ENCODE measurements around the gene YTHDF1. TPM values are rescaled to one million over a fixed set of nuclear protein-coding genes. Genes with fewer than 3 reads are reported as not detected.
"Not testable (repeated sequence)": the region's sequence is repeated elsewhere in the genome, so short reads cannot be mapped to it uniquely, and the experiment has no call there.

YTHDF1 gene
- total and polyA plus RNA-seq, 12 donors = 15.3 to 31.6 (median 21.4) TPM

- ATAC-seq (no peak), DNase-seq (no peak)
- intact Hi-C loops (cut with DNase I) = no loop called here
- H3K36me3 ChIP-seq = no peaks in the 10 kb centered on the region
- H3K27ac ChIP-seq = no peak overlapping the region
- no peaks in the 10 kb centered on the region for H3K4me1 ChIP-seq
- no peak overlapping the region for H3K4me3 ChIP-seq
- WGBS, 2 donors = 87 to 97% methylated on average over 2 of the region's 2 CpGs
- peaks cover 0 to 76% (median 45%) of the 10 kb centered on the region in 7 donors for H3K27me3 ChIP-seq
- TF ChIP-seq CTCF (IDR thresholded peaks at IDR 0.05) = no peak
- H3K9me3 ChIP-seq = no peaks in the 10 kb centered on the region
Observed at GRCh38 chr20:63158352-63158751, 57.6 kb downstream of the YTHDF1 start.

- H3K4me3 ChIP-seq; H3K4me1 ChIP-seq; ATAC-seq; H3K9me3 ChIP-seq; intact Hi-C loops (cut with DNase I); H3K27ac ChIP-seq; H3K36me3 ChIP-seq: not testable (repeated sequence)
- 79 to 80% methylated on average over 13 of the region's 13 CpGs for WGBS, 2 donors
- peak in 1 of 2 donors; percentile 1 for DNase-seq
- H3K27me3 ChIP-seq = peaks cover 3 to 76% (median 47%) of the 10 kb centered on the region in 7 donors
Observed at GRCh38 chr20:63157431-63157830, 58.5 kb downstream of the YTHDF1 start.

- H3K27me3 ChIP-seq = peaks cover 7 to 76% (median 55%) of the 10 kb centered on the region in 7 donors
- no peak overlapping the region for H3K27ac ChIP-seq
- no peaks in the 10 kb centered on the region for H3K9me3 ChIP-seq
- H3K4me1 ChIP-seq = peaks cover 0 to 6% (median 0%) of the 10 kb centered on the region in 9 donors
- intact Hi-C loops (cut with DNase I) = no loop called here
- H3K36me3 ChIP-seq = no peaks in the 10 kb centered on the region
- no peak for TF ChIP-seq CTCF (IDR thresholded peaks at IDR 0.05)
- whole genome bisulfite sequencing, 2 donors = 72 to 84% methylated on average over 12 of the region's 12 CpGs
- H3K4me3 ChIP-seq = no peak overlapping the region
- ATAC-seq (peak in 1 of 8 donors; percentile 53), DNase-seq (peak in 1 of 2 donors; percentile 2)
Observed at GRCh38 chr20:63156221-63156671, 59.7 kb downstream of the YTHDF1 start.

- no peak overlapping the region for H3K27ac ChIP-seq
- no peak for TF ChIP-seq CTCF (IDR thresholded peaks at IDR 0.05)
- no peak overlapping the region for H3K4me3 ChIP-seq
- peaks cover 7 to 76% (median 61%) of the 10 kb centered on the region in 7 donors for H3K27me3 ChIP-seq
- H3K36me3 ChIP-seq = no peaks in the 10 kb centered on the region
- 59 to 68% methylated on average over 15 of the region's 15 CpGs for WGBS, 2 donors
- H3K9me3 ChIP-seq = no peaks in the 10 kb centered on the region
- peak in 1 of 2 donors; percentile 1 for DNase-seq
- no peak for ATAC-seq
- H3K4me1 ChIP-seq = peaks cover 0 to 12% (median 0%) of the 10 kb centered on the region in 9 donors
- intact Hi-C loops (cut with DNase I) = no loop called here
Observed at GRCh38 chr20:63155266-63156165, 60.4 kb downstream of the YTHDF1 start.

GRCh38 chr20:63154395-63154794 lies 61.5 kb downstream of the YTHDF1 start:
- Histone ChIP-seq H3K9me3 (no peaks in the 10 kb centered on the region), H3K27me3 (peaks cover 7 to 78% (median 69%) of the 10 kb centered on the region in 7 donors), H3K4me3 (no peak overlapping the region), H3K36me3 (no peaks in the 10 kb centered on the region), H3K4me1 (peaks cover 0 to 20% (median 0%) of the 10 kb centered on the region in 9 donors), H3K27ac (no peak overlapping the region)
- ATAC-seq (no peak), DNase-seq (peak in 1 of 2 donors; percentile 2)
- TF ChIP-seq CTCF (IDR thresholded peaks at IDR 0.05) = no peak
- 27% methylated on average over 3 of the region's 3 CpGs for WGBS, 2 donors
- intact Hi-C loops (cut with DNase I) = no loop called here
